GM19193 (cell line): ENCODE results near the gene NFYC.

Source experiments
- POLR2A ChIP-seq: IDR thresholded peaks from 4 replicates; pipeline ENCODE4 v1.6.1; 2011; ENCODE audit not compliant: insufficient read depth, insufficient read length; ENCODE audit errors: extremely low read depth

The NFYC gene

DNA sequence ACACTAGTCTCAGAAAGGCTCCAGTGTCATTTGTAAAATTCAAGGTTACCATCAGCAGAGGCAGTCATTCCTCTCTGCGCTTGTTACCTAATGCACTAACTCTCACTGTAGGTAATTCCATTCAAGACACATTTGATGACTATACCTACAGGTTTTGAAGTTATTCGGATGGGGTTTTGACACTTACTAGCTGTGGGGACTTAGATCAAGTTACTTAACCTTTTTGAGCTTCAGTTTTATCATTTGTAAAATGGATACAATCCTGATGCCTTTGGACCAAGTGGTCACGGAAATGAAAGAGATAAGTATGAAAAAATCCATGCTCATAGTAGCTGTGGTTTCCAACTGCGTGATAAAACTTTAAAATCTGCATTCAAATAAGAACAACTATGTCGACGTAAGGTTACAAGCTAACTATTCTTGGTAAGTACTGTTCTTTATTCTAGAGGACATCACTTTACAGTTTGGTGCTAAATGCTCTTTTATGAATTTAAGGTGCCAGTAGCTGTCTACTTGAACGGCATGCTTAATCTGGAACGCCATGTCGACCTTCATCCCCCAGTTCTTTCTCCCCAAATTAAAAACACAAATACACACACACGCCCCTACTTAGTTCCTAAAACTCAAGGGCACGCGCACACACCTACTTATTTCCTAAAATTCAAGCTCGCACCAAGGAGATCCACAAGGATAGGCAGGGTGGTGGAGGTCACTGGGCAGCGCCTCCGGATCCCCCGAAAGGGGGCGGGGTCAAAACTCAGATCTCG, 550 bp upstream of the NFYC start:
- TF ChIP-seq POLR2A = no peak

DNA sequence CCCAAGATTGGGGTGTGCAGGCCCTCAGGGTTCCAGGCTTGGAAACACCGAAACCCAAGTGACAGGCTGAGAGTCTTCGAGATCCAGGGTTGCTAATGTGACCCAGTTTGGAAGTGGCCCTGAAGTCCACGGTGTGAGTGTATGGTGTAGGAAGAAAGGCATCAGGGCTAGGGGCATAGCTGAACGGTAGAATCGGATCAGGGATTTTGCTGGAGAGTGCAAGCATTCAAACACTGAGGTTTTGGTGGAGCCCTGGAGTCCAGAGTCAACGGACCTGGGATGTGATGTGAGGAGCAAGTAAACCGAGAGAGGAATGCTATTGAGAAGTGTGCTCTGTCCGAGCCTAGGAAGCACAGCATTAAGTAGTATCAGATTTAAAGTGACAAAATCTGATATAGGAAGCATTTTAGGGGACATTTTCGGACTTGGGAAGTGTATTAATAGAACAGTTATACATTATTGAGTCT, 958 bp downstream of the NFYC start:
- TF ChIP-seq POLR2A = no peak

DNA sequence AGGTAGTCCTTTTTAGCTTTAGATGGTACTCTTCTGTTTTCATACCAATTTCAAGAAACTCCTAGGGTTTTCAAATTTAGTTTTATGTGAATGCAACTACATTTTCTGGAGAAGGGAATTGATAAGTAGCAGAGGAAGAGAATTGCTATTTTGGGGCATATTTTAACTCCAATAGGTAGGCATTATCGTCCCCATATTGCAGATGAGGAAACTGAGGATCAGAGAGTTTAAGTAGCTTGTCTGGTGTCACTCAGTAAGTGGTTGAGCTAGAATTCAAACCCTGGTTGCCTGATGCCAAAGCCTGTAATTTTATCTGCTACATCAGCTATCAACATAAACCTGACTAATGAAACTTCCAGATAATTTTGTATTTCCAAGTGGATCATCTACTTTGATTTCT, 1.9 kb downstream of the NFYC start:
- no peak for TF ChIP-seq POLR2A

DNA sequence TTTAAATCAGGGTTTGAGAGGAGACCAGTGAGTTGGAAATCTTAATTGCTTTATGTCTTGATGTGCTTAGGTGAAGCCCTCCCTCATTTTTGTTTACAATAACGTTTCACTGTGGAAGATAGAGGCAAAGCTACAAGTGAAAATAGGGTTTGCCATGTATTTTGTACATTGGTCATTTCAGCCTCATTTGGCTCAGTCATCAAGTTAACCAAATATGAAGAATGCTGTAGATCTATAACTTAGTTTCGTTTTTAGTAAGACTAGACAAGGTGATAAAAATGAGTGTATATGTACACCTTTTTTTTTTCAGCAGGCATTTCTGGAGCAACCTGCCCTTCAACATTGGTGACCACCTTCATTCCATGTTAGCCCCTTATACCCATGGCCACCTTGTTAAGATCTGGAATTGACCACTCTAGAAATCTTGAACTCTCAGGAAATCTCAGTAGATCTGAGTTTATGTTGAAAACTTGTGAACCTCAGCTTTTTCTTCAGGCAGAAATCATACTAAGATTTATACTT, 2.9 kb downstream of the NFYC start:
- no peak for TF ChIP-seq POLR2A

DNA sequence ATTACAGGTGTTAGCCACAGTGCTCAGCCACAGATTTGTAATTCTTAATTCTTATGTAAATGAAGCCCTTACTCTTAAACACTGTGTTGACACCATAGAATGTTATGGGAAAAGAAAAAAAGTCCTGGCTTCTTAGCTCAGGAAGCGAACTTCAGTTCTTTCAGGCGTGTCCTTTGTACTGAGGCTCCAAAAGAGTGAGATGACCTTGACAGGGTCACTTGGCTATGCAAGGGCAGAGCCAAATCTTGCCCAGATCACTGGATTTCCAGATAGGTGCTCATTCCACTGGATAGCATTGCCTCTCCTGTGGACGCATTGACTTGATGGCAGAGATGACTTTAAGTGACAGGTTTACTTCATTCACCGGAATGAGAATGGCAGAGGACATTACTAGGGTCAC, 4.8 kb downstream of the NFYC start:
- no peak for TF ChIP-seq POLR2A

DNA sequence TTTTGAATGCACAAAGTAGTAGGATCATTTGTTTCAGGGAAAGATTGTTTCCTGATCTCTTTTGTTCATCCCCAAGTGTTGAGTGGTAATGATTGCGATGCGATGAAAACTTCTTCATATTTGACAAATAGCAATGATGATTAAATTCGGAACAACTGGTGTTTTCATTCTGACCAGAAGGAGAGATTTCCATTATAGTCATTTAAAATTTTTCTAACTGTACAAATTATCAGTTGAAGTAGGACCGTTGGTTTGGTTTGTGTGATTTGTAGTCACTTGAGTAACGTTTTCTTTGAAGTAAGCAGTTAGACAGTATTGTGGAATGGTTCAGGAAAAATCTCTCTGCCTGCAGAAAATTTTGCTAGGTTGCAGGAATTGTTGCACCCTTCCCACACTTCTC, 5.9 kb downstream of the NFYC start:
- no peak for TF ChIP-seq POLR2A

DNA sequence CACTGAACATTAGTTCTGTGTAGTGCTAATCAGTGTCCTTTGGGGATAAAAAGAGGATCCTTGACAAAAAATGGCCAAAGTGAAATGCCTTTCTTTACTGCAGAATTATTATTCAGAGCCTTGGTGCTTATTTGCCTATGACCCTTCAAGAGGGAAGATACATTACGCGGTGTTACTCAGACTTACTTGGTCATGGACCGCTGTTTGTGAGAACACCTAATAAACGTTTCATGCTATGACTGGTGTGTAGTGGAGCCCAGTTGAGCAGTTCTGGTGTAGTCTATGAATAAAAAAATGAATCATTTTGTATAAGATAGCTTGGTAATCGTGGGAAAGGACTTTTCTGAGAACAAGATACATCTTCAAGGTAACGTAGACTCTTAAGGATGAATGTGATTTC, 8.3 kb downstream of the NFYC start:
- TF ChIP-seq POLR2A = no peak

DNA sequence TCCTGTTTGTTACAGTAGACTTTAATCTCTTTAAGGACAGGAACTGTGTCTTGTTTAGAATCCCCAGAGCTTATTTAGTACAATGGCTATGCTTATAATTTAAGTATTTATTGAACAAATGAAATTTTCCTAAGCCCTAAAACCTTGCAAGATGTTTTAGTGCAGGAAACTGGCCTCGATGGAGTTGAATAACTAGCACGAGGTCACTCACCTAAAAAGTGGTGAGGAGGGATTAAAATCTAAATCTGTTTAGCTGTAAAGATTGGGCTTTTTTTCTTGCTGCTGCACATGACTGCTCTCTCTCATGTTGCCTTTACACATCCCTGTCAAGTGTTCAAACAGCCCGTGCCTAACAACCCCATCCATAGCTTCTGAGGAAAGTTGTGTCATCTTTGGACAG, 10.2 kb downstream of the NFYC start:
- TF ChIP-seq POLR2A = no peak

DNA sequence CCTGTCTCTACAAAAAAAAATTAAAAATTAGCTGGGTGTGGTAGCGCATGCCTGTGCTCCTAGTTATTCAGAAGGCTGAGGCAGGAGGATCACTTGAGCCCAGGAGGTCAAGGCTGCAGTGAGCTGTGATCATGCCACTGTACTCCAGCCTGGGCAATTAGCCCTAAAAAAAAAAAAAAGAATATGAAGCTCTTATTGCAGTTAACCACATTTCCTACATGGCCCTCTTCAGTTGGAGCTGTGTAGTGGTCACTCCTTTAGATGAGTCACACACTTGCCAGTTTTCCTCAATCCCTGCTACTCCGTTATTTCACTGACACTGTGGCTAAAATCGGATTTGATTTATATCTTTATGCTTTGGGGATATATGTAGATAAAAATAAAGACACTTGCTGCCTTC, 11.8 kb downstream of the NFYC start:
- no peak for TF ChIP-seq POLR2A

DNA sequence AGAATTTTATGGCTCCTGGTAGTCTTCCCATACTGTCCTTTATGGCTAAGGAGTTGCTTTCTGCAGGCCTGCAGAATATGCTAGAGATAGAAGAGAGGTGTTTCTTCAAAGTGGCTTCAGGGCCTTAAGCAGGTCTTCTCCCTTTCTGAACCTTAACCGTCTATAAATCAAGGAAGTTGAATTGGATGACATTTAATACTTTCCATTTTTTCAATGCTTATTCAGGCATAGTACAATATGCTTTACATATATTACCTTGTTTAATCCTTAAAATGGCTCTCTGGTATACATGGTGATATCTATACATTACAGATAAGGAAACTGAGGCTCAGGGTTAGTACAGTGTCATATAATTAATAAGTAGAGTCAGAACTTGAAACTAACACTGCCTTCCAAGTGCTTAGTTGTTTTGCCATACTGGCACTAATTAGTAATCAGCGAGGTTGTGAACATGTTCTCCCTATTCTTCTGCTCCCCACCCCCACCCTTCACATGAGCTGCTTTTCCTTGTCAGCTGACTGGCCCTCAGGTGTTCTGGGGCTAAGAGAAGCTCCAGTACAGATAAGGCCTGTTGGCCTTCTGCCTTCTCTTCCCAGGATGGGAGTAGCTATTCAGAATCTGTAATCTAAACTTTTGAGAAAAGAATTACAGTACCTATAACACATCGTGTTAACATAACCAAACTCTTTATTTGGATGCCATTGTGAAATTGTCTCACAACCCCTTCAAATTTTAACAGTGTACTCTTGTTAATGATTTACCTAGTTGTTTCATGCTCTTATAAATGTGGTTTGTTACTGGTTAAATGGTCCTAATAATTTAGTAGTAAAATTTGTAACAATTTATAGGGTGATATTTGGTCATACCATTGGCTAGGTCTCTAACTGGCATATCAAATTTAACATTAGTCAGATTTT, 13.6 kb downstream of the NFYC start:
- TF ChIP-seq POLR2A = no peak

DNA sequence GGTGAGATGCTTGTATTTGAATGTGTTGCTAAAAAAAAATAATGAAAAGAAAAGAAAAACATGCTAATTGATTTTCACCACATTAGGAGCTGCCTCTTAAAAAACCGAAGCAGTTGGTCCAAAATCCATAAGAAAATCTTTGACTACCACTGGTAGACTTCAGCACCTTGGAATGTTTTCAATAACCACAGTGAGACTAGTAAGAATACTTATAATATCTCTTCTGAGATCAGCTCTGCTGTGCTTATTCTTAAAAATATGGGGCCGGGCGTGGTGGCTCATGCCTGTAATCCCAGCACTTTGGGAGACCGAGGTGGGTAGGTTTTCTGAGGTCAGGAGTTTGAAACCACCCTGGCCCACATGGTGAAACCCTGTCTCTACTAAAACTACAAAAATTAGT, 15.1 kb downstream of the NFYC start:
- no peak for TF ChIP-seq POLR2A

DNA sequence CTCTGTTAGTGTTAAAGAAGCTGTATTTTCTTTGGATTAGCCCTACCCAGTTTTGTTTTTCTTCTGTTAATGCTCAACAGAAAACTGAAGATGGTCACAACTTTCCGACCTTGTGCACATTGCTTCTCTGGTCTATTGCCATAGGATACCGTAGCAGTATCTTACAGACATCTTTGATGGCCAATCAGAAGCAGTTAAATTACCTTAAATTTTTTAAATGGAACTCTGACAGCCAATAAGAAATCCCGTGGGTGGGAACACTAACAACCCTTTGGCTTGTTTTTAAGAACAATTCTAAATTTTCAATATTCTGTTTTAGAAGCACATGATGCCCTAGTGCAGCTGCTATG, 17.2 kb downstream of the NFYC start:
- no peak for TF ChIP-seq POLR2A

DNA sequence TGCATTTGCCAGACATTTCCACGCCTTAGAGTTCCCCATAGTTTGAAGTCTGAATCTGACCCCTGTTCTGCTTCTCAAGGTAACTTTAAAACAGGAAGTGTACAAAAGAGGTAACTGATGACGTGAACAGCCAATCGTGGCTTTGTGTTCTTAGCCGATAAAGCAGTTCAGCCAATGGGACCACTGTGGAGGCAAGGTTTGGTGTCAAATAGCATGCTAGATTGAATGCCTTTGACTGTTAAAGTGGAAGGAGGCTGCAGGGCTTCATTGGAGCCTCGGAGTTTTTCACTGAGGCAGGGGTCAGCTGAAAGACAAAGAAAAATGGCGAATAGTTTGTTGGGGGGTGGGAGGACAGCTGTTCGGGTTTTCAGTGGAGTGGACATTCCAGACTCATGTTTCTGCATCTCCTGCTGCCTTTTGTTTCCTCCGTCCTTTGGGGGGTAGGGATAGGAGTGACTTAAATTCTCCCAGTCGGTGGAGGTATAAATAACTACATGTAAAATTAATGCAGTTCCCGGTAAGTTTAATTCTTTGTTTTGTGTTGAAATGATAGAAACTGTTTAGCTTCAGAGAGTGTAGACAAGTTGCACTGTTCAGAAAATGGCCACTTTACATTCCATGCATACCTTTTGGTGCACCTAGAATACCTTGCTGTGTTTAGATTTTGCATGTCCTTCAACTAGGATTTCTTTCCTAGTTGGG, 17.7 kb downstream of the NFYC start:
- TF ChIP-seq POLR2A = peak; percentile 48

DNA sequence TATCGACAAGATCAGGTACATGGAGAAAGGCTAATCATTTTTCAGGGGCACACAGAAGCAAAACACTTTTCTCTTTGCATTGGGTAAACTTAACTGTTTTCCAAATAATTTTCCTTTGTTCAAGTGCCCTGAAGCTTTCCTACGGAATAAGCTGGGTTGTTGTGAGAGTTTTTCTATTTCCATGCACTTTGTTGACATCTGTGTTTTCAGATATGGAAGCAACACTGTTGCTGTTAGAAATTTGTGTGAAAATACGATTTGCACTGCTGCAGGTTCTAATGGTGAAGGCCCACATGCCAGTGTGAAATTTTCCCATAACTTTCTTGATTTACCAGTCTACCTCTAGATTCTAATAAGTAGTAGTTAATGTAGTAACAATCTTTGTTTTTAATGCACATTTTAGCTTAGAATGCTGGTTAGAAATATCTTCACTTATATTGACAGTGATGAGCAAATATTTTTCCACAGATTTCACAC, 18.3 kb downstream of the NFYC start:
- TF ChIP-seq POLR2A = no peak
